SK-N-SH (cell line): ENCODE measurements around the gene TNFSF15. TPM values are rescaled to one million over a fixed set of nuclear protein-coding genes. Genes with fewer than 3 reads are reported as not detected.
A peak's percentile ranks its signal among the peaks of the same experiment; 100 is the strongest.

ENCODE experiments used
- CTCF ChIA-PET: fragments of 300-600, 350-600 bp; formaldehyde crosslinking; extraction: SDS; loops from one replicate; lab custom pipeline; 2021; lab: Yijun Ruan, JAX
- POLR2A ChIA-PET: fragments of 350-600 bp; sonication (Branson Sonifier 250); formaldehyde crosslinking; extraction: SDS; loops from one replicate; lab custom pipeline; 2020; ENCODE audit warnings: antibody characterized with exemption, inconsistent platforms; lab: Yijun Ruan, JAX
- DNase-seq: peaks from one replicate; pipeline ENCODE4 v3.0.0; 2012
- H2AFZ ChIP-seq: fragments of 200-600 bp; sonication (generic); 2 replicates; pipeline ENCODE4 v1.8.1; 2016; ENCODE audit warnings: antibody characterized with exemption, mild to moderate bottlenecking, low read depth
- H3F3A ChIP-seq: fragments of 200-600 bp; sonication (generic); replicated peaks from 2 replicates; pipeline ENCODE3; 2016; ENCODE audit warnings: antibody characterized with exemption, mild to moderate bottlenecking; ENCODE audit not compliant: insufficient read depth
- H3K27ac ChIP-seq, 2 experiments: fragments of 200-500 bp in 1 of 2; fragments of 200-600 bp in 1 of 2; sonication (Bioruptor generic) in 1 of 2; sonication (generic), shearing (Covaris generic) in 1 of 2; 2 replicates each; pipeline versions ENCODE4 v1.5.1 to v1.6.1; 2014 to 2016; ENCODE audit warnings: low read depth in 2 of 2, inconsistent platforms in 1 of 2, low read length in 1 of 2, mild to moderate bottlenecking in 1 of 2, mixed read lengths in 1 of 2
- H3K27me3 ChIP-seq: fragments of 200-600 bp; sonication (generic), shearing (Covaris generic); 2 replicates; pipeline ENCODE4 v1.6.1; 2016; ENCODE audit warnings: mixed run types; ENCODE audit not compliant: insufficient read depth
- H3K36me3 ChIP-seq, 2 experiments: fragments of 200-500 bp in 1 of 2; fragments of 200-600 bp in 1 of 2; sonication (Bioruptor generic) in 1 of 2; sonication (generic) in 1 of 2; replicated peaks in 1 of 2; 2 replicates each; pipeline versions ENCODE3 to v1.5.1; 2014 to 2016; ENCODE audit warnings: low read length in 1 of 2, mild to moderate bottlenecking in 1 of 2; ENCODE audit not compliant: insufficient read depth in 2 of 2, control insufficient read depth in 1 of 2
- H3K4me1 ChIP-seq, 2 experiments: fragments of 200-500 bp in 1 of 2; fragments of 200-600 bp in 1 of 2; sonication (Bioruptor generic) in 1 of 2; sonication (generic), shearing (Covaris generic) in 1 of 2; 2 replicates each; pipeline versions ENCODE4 v1.5.1 to v1.6.1; 2014 to 2016; ENCODE audit warnings: low read depth in 1 of 2, low read length in 1 of 2, mixed run types in 1 of 2; ENCODE audit not compliant: insufficient read depth in 2 of 2, control insufficient read depth in 1 of 2
- H3K4me2 ChIP-seq: fragments of 200-600 bp; sonication (generic), shearing (Covaris generic); 2 replicates; pipeline ENCODE4 v1.6.1; 2017; ENCODE audit warnings: mixed run types
- H3K4me3 ChIP-seq, 2 experiments: fragments of 200-500 bp in 1 of 2; fragments of 200-600 bp in 1 of 2; sonication (Bioruptor generic) in 1 of 2; sonication (generic), shearing (Covaris generic) in 1 of 2; 2 replicates each; pipeline versions ENCODE4 v1.5.1 to v1.8.1; 2014 to 2016; ENCODE audit warnings: low read depth in 2 of 2, inconsistent platforms in 1 of 2, low read length in 1 of 2, mild to moderate bottlenecking in 1 of 2, mixed read lengths in 1 of 2, moderate library complexity in 1 of 2
- H3K79me2 ChIP-seq: fragments of 200-600 bp; sonication (generic); 2 replicates; pipeline ENCODE4 v1.8.1; 2017; ENCODE audit warnings: mild to moderate bottlenecking; ENCODE audit not compliant: insufficient read depth
- H3K9ac ChIP-seq: fragments of 200-600 bp; sonication (generic); 2 replicates; pipeline ENCODE4 v1.6.1; 2017; ENCODE audit warnings: mixed run types
- H3K9me2 ChIP-seq: fragments of 200-600 bp; sonication (generic); 2 replicates; pipeline ENCODE4 v1.6.1; 2017; ENCODE audit warnings: mixed run types
- H3K9me3 ChIP-seq: fragments of 200-600 bp; sonication (generic); 2 replicates; pipeline ENCODE4 v1.6.1; 2017; ENCODE audit warnings: mixed run types, mild to moderate bottlenecking, moderate library complexity
- H4K20me1 ChIP-seq: fragments of 200-600 bp; sonication (generic); 2 replicates; pipeline ENCODE4 v1.6.1; 2017; ENCODE audit warnings: mild to moderate bottlenecking, mixed run types; ENCODE audit not compliant: insufficient read depth
- CHD2 ChIP-seq: fragments of 150-350 bp; IDR thresholded peaks from 2 replicates; pipeline ENCODE4 v1.6.1; 2018; ENCODE audit warnings: low read length; ENCODE audit not compliant: partially characterized antibody
- ELF1 ChIP-seq: IDR thresholded peaks from 2 replicates; pipeline ENCODE4 v1.4.0; 2012
- EP300 ChIP-seq, 2 experiments: IDR thresholded peaks; 2 replicates each; pipeline versions ENCODE4 v1.4.0 to v1.6.1; 2012; ENCODE audit warnings: borderline replicate concordance in 1 of 2, low read depth in 1 of 2, low read length in 1 of 2
- EZH2phosphoT487 ChIP-seq: fragments of 200-600 bp; sonication (generic); IDR thresholded peaks from 2 replicates; pipeline ENCODE4 v1.6.1; 2017; ENCODE audit warnings: low read depth, mixed run types, mild to moderate bottlenecking, antibody characterized with exemption, moderate library complexity, borderline replicate concordance
- FOXM1 ChIP-seq: IDR thresholded peaks from 2 replicates; pipeline ENCODE4 v1.4.0; 2012; ENCODE audit warnings: low read depth, mild to moderate bottlenecking
- GABPA ChIP-seq: IDR thresholded peaks from 2 replicates; pipeline ENCODE4 v1.4.0; 2012; ENCODE audit warnings: low read depth, mild to moderate bottlenecking
- GATA2 ChIP-seq: sonication (generic); formaldehyde crosslinking; IDR thresholded peaks from 2 replicates; pipeline ENCODE4 v1.5.0; 2020; ENCODE audit warnings: mild to moderate bottlenecking, missing genetic modification reagents
- JUND ChIP-seq: IDR thresholded peaks from 2 replicates; pipeline ENCODE4 v1.4.0; 2012
- MEF2A ChIP-seq: IDR thresholded peaks from 2 replicates; pipeline ENCODE4 v1.4.0; 2012; ENCODE audit warnings: low read depth, borderline replicate concordance
- MXI1 ChIP-seq: IDR thresholded peaks from 2 replicates; pipeline ENCODE4 v1.6.1; 2012; ENCODE audit warnings: mild to moderate bottlenecking, low read depth, low read length, improper control_type of control experiment
- NFIC ChIP-seq: IDR thresholded peaks from 2 replicates; pipeline ENCODE4 v1.4.0; 2012; ENCODE audit warnings: borderline replicate concordance
- NRF1 ChIP-seq: IDR thresholded peaks from 2 replicates; pipeline ENCODE4 v1.6.1; 2012; ENCODE audit warnings: low read depth, mild to moderate bottlenecking, low read length
- RCOR1 ChIP-seq: fragments of 150-350 bp; IDR thresholded peaks from 2 replicates; pipeline ENCODE4 v1.6.1; 2017; ENCODE audit warnings: antibody characterized with exemption, low read length
- RFX5 ChIP-seq: IDR thresholded peaks from 2 replicates; pipeline ENCODE4 v1.6.1; 2012; ENCODE audit warnings: mild to moderate bottlenecking, improper control_type of control experiment, low read length
- RXRA ChIP-seq: IDR thresholded peaks from 2 replicates; pipeline ENCODE4 v1.4.0; 2012; ENCODE audit warnings: low read depth, mild to moderate bottlenecking, borderline replicate concordance
- TAF1 ChIP-seq: IDR thresholded peaks from 2 replicates; pipeline ENCODE4 v1.6.1; 2012; ENCODE audit warnings: low read depth, mild to moderate bottlenecking, low read length, moderate library complexity, borderline replicate concordance
- TCF12 ChIP-seq: IDR thresholded peaks from 2 replicates; pipeline ENCODE4 v1.4.0; 2012
- WGBS: methylation state at CpG from one replicate; pipeline ENCODE4 v1.1.6; 2017; ENCODE audit warnings: low lambda C conversion rate; 5-methylcytosine and 5-hydroxymethylcytosine counted together
- polyA plus RNA-seq, 3 experiments: library from polyadenylated mRNA; depleted of rRNA; stranded (reverse); fragments of >200 nt; gene quantifications; 2 replicates each; pipeline ENCODE4 v1.2.3, GENCODE V29; 2012
- TF ChIP-seq, protein P1 (sequence below): fragments of 200-600 bp; sonication (generic); IDR thresholded peaks from 2 replicates; pipeline ENCODE4 v1.6.1; 2017; ENCODE audit warnings: antibody characterized with exemption, mild to moderate bottlenecking, moderate library complexity
- TF ChIP-seq, protein P2 (sequence below): IDR thresholded peaks from 2 replicates; pipeline ENCODE4 v1.6.1; 2012; ENCODE audit warnings: mild to moderate bottlenecking, low read depth, low read length, moderate library complexity
- TF ChIP-seq, protein P3 (sequence below): IDR thresholded peaks from 2 replicates; pipeline ENCODE4 v1.4.0; 2012; ENCODE audit warnings: low read depth, borderline replicate concordance
- TF ChIP-seq, protein P4 (sequence below): fragments of 150-350 bp; IDR thresholded peaks from 2 replicates; pipeline ENCODE4 v1.6.1; 2017; ENCODE audit warnings: antibody characterized with exemption, low read length, low read depth, borderline replicate concordance
- TF ChIP-seq, protein P5 (sequence below): IDR thresholded peaks from 2 replicates; pipeline ENCODE4 v1.4.0; 2012; ENCODE audit warnings: low read depth

The TNFSF15 gene
- polyA plus RNA-seq, 1 of the 3 experiments (the other 2 are of a cell fraction) = 0.64 TPM

DNA sequence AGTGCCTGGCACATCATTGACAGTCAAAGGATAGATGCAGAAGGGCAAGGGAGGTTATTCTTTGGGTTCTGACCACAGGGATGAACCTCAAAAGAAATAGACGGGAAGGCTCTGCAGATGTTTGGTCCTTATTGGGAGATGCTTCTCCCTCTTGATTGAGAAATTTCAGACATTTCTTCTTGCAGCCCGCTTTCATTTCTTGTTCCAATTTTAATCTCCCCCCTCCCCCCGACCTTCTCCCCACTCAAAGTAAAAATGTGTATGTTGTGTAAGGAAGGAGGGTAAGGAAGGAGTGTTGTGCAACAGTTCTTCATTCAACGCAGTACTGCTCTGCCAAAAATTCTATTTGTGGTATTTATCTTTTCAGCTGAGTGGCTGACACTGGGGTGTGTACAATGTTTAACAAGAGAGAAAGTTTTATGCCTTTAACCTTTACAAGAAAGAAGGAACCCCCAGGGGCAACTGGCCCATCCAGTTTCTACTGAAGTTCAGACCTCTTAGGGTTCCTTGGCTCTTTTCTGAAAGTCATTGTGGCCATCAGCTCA, 46.3 kb upstream of the TNFSF15 start:
- Histone ChIP-seq H3K36me3 (no peaks in the 10 kb centered on the region), H3K4me1 (peaks cover 0 to 21% of the 10 kb centered on the region in 2 experiments; a peak in 3 of 4 replicates), H3K27ac (peak overlapping the region in 1 of 2 experiments; percentile 57; a peak in 1 of 4 replicates), H3K27me3 (no peaks in the 10 kb centered on the region), H3K4me2 (no peak overlapping the region), H4K20me1 (no peaks in the 10 kb centered on the region), H3K4me3 (no peak overlapping the region), H3F3A (peaks cover 15% of the 10 kb centered on the region), H3K9me2 (no peaks in the 10 kb centered on the region), H3K9ac (no peak overlapping the region), H2AFZ (no peak overlapping the region), H3K79me2 (no peaks in the 10 kb centered on the region), H3K9me3 (no peaks in the 10 kb centered on the region)
- TF ChIP-seq TCF12 (no peak), MEF2A (no peak), NFIC (no peak), CHD2 (no peak), NRF1 (no peak), GATA2 (CRISPR knock-in tag) (no peak)
- TF ChIP-seq, protein P1, sequence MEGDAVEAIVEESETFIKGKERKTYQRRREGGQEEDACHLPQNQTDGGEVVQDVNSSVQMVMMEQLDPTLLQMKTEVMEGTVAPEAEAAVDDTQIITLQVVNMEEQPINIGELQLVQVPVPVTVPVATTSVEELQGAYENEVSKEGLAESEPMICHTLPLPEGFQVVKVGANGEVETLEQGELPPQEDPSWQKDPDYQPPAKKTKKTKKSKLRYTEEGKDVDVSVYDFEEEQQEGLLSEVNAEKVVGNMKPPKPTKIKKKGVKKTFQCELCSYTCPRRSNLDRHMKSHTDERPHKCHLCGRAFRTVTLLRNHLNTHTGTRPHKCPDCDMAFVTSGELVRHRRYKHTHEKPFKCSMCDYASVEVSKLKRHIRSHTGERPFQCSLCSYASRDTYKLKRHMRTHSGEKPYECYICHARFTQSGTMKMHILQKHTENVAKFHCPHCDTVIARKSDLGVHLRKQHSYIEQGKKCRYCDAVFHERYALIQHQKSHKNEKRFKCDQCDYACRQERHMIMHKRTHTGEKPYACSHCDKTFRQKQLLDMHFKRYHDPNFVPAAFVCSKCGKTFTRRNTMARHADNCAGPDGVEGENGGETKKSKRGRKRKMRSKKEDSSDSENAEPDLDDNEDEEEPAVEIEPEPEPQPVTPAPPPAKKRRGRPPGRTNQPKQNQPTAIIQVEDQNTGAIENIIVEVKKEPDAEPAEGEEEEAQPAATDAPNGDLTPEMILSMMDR = no peak
- TF ChIP-seq, protein P2, sequence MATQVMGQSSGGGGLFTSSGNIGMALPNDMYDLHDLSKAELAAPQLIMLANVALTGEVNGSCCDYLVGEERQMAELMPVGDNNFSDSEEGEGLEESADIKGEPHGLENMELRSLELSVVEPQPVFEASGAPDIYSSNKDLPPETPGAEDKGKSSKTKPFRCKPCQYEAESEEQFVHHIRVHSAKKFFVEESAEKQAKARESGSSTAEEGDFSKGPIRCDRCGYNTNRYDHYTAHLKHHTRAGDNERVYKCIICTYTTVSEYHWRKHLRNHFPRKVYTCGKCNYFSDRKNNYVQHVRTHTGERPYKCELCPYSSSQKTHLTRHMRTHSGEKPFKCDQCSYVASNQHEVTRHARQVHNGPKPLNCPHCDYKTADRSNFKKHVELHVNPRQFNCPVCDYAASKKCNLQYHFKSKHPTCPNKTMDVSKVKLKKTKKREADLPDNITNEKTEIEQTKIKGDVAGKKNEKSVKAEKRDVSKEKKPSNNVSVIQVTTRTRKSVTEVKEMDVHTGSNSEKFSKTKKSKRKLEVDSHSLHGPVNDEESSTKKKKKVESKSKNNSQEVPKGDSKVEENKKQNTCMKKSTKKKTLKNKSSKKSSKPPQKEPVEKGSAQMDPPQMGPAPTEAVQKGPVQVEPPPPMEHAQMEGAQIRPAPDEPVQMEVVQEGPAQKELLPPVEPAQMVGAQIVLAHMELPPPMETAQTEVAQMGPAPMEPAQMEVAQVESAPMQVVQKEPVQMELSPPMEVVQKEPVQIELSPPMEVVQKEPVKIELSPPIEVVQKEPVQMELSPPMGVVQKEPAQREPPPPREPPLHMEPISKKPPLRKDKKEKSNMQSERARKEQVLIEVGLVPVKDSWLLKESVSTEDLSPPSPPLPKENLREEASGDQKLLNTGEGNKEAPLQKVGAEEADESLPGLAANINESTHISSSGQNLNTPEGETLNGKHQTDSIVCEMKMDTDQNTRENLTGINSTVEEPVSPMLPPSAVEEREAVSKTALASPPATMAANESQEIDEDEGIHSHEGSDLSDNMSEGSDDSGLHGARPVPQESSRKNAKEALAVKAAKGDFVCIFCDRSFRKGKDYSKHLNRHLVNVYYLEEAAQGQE = no peak
- ChIA-PET POLR2A (no interaction called here), CTCF (no interaction called here)
- 46% methylated on average over 4 of the region's 4 CpGs for WGBS
- no peak for DNase-seq

DNA sequence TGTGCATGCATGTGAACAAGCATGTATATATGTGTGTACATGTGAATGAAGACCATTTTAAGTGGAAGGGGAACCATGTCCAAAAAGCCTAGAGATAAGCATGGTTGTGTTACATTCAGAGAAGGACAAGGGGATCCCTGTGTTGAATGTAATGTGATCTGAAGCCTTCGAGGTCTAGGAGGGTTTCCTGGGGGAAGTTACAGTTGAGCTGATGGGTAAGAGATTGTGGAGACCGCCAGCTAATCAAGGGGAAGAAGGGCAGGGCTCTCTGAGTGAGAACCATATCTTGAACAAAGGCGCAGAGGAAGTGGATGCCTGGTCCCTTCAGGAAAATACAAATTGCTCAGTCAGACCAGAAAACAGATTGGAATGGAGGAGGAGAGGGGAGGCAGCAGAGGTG, 45.5 kb upstream of the TNFSF15 start:
- Histone ChIP-seq H2AFZ (no peak overlapping the region; the same call in 1 of the 2 replicates), H3K9ac (no peak overlapping the region), H3K4me2 (peak overlapping the region; percentile 1; the same call in 1 of the 2 replicates), H3K79me2 (no peaks in the 10 kb centered on the region), H3K4me3 (no peak overlapping the region), H4K20me1 (no peaks in the 10 kb centered on the region), H3K9me3 (no peaks in the 10 kb centered on the region), H3K27ac (peak overlapping the region; percentile 57 to 60; a peak in 3 of 4 replicates), H3K36me3 (no peaks in the 10 kb centered on the region), H3K4me1 (peaks cover 0 to 16% of the 10 kb centered on the region in 2 experiments; a peak in 3 of 4 replicates), H3K9me2 (no peaks in the 10 kb centered on the region), H3K27me3 (no peaks in the 10 kb centered on the region), H3F3A (peaks cover 10% of the 10 kb centered on the region)
- CTCF ChIA-PET = no interaction called here
- DNase-seq = no peak
- 49% methylated on average over 3 of the region's 3 CpGs for WGBS
- POLR2A ChIA-PET = no interaction called here
- TF ChIP-seq EP300 (IDR thresholded peaks at IDR 0.05; ENCODE audit: borderline replicate concordance in 1 of 2, low read depth in 1 of 2, low read length in 1 of 2) (no peak), FOXM1 (no peak), TCF12 (no peak), JUND (no peak), ELF1 (no peak), MXI1 (no peak), GABPA (no peak), NRF1 (no peak), RFX5 (no peak), RXRA (no peak), RCOR1 (no peak), EZH2phosphoT487 (no peak), TAF1 (no peak)
- TF ChIP-seq, protein P3, sequence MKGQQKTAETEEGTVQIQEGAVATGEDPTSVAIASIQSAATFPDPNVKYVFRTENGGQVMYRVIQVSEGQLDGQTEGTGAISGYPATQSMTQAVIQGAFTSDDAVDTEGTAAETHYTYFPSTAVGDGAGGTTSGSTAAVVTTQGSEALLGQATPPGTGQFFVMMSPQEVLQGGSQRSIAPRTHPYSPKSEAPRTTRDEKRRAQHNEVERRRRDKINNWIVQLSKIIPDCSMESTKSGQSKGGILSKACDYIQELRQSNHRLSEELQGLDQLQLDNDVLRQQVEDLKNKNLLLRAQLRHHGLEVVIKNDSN = no peak
- TF ChIP-seq, protein P4, sequence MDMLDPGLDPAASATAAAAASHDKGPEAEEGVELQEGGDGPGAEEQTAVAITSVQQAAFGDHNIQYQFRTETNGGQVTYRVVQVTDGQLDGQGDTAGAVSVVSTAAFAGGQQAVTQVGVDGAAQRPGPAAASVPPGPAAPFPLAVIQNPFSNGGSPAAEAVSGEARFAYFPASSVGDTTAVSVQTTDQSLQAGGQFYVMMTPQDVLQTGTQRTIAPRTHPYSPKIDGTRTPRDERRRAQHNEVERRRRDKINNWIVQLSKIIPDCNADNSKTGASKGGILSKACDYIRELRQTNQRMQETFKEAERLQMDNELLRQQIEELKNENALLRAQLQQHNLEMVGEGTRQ = no peak
- TF ChIP-seq, protein P5, sequence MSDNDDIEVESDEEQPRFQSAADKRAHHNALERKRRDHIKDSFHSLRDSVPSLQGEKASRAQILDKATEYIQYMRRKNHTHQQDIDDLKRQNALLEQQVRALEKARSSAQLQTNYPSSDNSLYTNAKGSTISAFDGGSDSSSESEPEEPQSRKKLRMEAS = no peak
